Liver (tissue), 9 donors: ENCODE data around the gene SNCAIP. TPM values are rescaled to one million over a fixed set of nuclear protein-coding genes. Genes with fewer than 3 reads are reported as not detected.

Source experiments
- DNase-seq: peaks from one replicate; pipeline ENCODE4 v3.0.0-alpha.2; 2017; ENCODE audit warnings: low spot score
- H3K27ac ChIP-seq, 2 donors: one replicate each; pipeline ENCODE4 v1.7.0; 2013; ENCODE audit warnings: inconsistent platforms in 2 of 2, low read length in 2 of 2, control low read depth in 1 of 2, low read depth in 1 of 2, mild to moderate bottlenecking in 1 of 2
- H3K27me3 ChIP-seq, 4 donors: one replicate each; pipeline versions ENCODE4 v1.6.1 to v1.7.0; 2013; ENCODE audit warnings: low read length in 3 of 4, inconsistent platforms in 1 of 4, mild to moderate bottlenecking in 1 of 4, moderate library complexity in 1 of 4; ENCODE audit not compliant: control insufficient read depth in 4 of 4, insufficient read depth in 4 of 4
- H3K36me3 ChIP-seq, 4 donors: one replicate each; pipeline versions ENCODE4 v1.6.1 to v1.7.0; 2013; ENCODE audit warnings: low read length in 3 of 4, mild to moderate bottlenecking in 3 of 4, low read depth in 1 of 4, moderate library complexity in 1 of 4; ENCODE audit not compliant: control insufficient read depth in 4 of 4, insufficient read depth in 3 of 4
- H3K4me1 ChIP-seq, 4 donors: one replicate each; pipeline versions ENCODE4 v1.6.1 to v1.7.0; 2013; ENCODE audit warnings: low read length in 3 of 4, mild to moderate bottlenecking in 3 of 4, moderate library complexity in 1 of 4; ENCODE audit not compliant: control insufficient read depth in 4 of 4, insufficient read depth in 4 of 4
- H3K4me3 ChIP-seq, 3 donors: one replicate each; pipeline versions ENCODE4 v1.6.1 to v1.7.0; 2013; ENCODE audit warnings: low read length in 3 of 3, control low read depth in 1 of 3, low read depth in 1 of 3, mild to moderate bottlenecking in 1 of 3
- H3K9ac ChIP-seq, 2 donors: one replicate each; pipeline ENCODE4 v1.7.0; 2013; ENCODE audit warnings: low read length in 2 of 2, mild to moderate bottlenecking in 2 of 2, moderate library complexity in 2 of 2, control low read depth in 1 of 2, low read depth in 1 of 2
- H3K9me3 ChIP-seq, 4 donors: one replicate each; pipeline versions ENCODE4 v1.6.1 to v1.7.0; 2013; ENCODE audit warnings: low read length in 3 of 4; ENCODE audit not compliant: control insufficient read depth in 4 of 4
- EGR1 ChIP-seq, 2 donors: IDR thresholded peaks; 2 replicates each; pipeline ENCODE4 v1.6.1; 2016 to 2018; ENCODE audit warnings: antibody characterized with exemption in 2 of 2, low read depth in 2 of 2
- FOXA1 ChIP-seq: IDR thresholded peaks from 2 replicates; pipeline ENCODE4 v1.6.1; 2016; ENCODE audit warnings: antibody characterized with exemption
- FOXA2 ChIP-seq: IDR thresholded peaks from 2 replicates; pipeline ENCODE4 v1.6.1; 2016; ENCODE audit warnings: antibody characterized with exemption
- GABPA ChIP-seq, 2 donors: IDR thresholded peaks in 1 of 2; conservative IDR thresholded peaks in 1 of 2; 2 replicates each; pipeline ENCODE4 v1.6.1; 2016; ENCODE audit warnings: antibody characterized with exemption in 2 of 2, mild to moderate bottlenecking in 1 of 2, moderate library complexity in 1 of 2
- HNF4A ChIP-seq, 2 donors: conservative IDR thresholded peaks; 2 replicates each; pipeline ENCODE4 v1.6.1; 2016; ENCODE audit warnings: antibody characterized with exemption in 2 of 2, mild to moderate bottlenecking in 2 of 2
- HNF4G ChIP-seq: IDR thresholded peaks from 2 replicates; pipeline ENCODE4 v1.6.1; 2016; ENCODE audit warnings: antibody characterized with exemption
- JUND ChIP-seq, 2 donors: IDR thresholded peaks; 2 replicates each; pipeline ENCODE4 v1.6.1; 2016; ENCODE audit warnings: antibody characterized with exemption in 2 of 2
- RXRA ChIP-seq, 2 donors: IDR thresholded peaks; 2 replicates each; pipeline ENCODE4 v1.6.1; 2017 to 2018; ENCODE audit warnings: antibody characterized with exemption in 2 of 2, mild to moderate bottlenecking in 1 of 2
- SP1 ChIP-seq: IDR thresholded peaks from 2 replicates; pipeline ENCODE4 v1.6.1; 2018; ENCODE audit warnings: antibody characterized with exemption, mild to moderate bottlenecking
- TAF1 ChIP-seq: conservative IDR thresholded peaks from 2 replicates; pipeline ENCODE4 v1.6.1; 2016; ENCODE audit warnings: antibody characterized with exemption, mild to moderate bottlenecking
- YY1 ChIP-seq: IDR thresholded peaks from 2 replicates; pipeline ENCODE4 v1.6.1; 2016; ENCODE audit warnings: antibody characterized with exemption, mild to moderate bottlenecking
- ZBTB33 ChIP-seq: IDR thresholded peaks from 2 replicates; pipeline ENCODE4 v1.6.1; 2016; ENCODE audit warnings: antibody characterized with exemption
- WGBS: extraction: QIAGEN DNeasy Blood & Tissue Kit; methylation state at CpG from one replicate; pipeline ENCODE4 v1.1.7; 2013; 5-methylcytosine and 5-hydroxymethylcytosine counted together
- polyA plus RNA-seq, 2 donors: library from polyadenylated mRNA; stranded (reverse) in 1 of 2; unstranded in 1 of 2; fragments of 200-250 nt in 1 of 2; fragments of >200 nt in 1 of 2; fragmentation: Nextera tagmentation in 1 of 2; extraction: Ambion mirVana in 1 of 2; gene quantifications; one replicate each; pipeline versions ENCODE4 v1.2.1 to v1.2.3, GENCODE V29; 2013 to 2015
- total RNA-seq, 2 donors: library from RNA; depleted of rRNA; stranded (reverse); fragments of >200 nt; gene quantifications; one replicate each; pipeline ENCODE4 v1.2.3, GENCODE V29; 2014
- TF ChIP-seq, protein P1 (sequence below): IDR thresholded peaks from 2 replicates; pipeline ENCODE4 v1.6.1; 2016; ENCODE audit warnings: antibody characterized with exemption
- TF ChIP-seq, protein P2 (sequence below): fragments of 150-350 bp; IDR thresholded peaks from 2 replicates; pipeline ENCODE4 v1.5.1; 2017; ENCODE audit warnings: improper control_type of control experiment, low read depth, low read length; ENCODE audit not compliant: missing input control
- donor health status: healthy.
- donor health status: healthy.
- donor health status: healthy.
- donor health status: healthy.
- donor health status: healthy.

Gene SNCAIP
- total and polyA plus RNA-seq, 4 donors = 0.17 to 2.1 (median 0.74) TPM

DNA sequence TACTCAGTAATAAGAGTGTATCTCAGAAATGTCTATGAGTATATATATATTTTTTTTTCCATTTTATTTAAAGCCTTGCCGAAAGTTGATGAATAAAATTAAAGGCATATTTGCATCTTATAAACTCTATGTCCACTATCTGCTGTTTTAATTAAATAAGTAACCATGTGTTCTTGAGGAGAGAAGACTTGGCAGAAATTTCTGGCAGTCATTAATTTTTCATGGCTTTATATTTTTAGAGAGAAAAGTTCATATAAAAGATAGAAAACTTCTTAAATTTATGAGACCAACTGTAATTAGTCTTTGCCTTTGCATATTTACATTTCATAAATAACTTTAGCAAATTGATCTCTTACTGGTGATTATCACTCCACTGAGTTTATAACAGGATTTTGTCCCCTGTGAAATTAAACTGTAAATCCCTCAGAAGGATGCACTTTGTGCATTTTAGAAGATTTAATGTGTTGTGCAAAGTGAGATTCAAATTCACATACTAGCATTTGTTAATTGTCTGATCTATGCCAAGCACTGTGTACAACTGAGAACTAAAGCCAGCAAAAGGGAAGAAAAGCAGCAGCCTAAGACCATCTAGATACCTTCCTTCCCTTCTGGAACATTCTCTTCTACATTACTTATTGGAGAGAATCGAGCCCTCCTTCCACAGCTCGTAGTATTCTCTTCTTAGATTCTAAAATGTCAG lies 108.7 kb downstream of the SNCAIP start:
- H3K9ac ChIP-seq = no peak overlapping the region
- TF ChIP-seq, protein P1, sequence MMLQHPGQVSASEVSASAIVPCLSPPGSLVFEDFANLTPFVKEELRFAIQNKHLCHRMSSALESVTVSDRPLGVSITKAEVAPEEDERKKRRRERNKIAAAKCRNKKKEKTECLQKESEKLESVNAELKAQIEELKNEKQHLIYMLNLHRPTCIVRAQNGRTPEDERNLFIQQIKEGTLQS = no peak
- TF ChIP-seq SP1 (no peak), TAF1 (no peak), HNF4G (no peak), HNF4A (conservative IDR thresholded peaks at IDR 0.05) (no peak), EGR1 (IDR thresholded peaks at IDR 0.05; ENCODE audit: low read depth in 2 of 2) (no peak), RXRA (IDR thresholded peaks at IDR 0.05) (no peak), ZBTB33 (no peak)
- no peaks in the 10 kb centered on the region for H3K4me1 ChIP-seq
- H3K4me3 ChIP-seq = no peak overlapping the region
- DNase-seq = no peak
- 90% methylated on average over 3 of the region's 3 CpGs for WGBS
- H3K27ac ChIP-seq = no peak overlapping the region
- no peaks in the 10 kb centered on the region for H3K27me3 ChIP-seq
- H3K9me3 ChIP-seq = no peaks in the 10 kb centered on the region
- no peaks in the 10 kb centered on the region for H3K36me3 ChIP-seq

DNA sequence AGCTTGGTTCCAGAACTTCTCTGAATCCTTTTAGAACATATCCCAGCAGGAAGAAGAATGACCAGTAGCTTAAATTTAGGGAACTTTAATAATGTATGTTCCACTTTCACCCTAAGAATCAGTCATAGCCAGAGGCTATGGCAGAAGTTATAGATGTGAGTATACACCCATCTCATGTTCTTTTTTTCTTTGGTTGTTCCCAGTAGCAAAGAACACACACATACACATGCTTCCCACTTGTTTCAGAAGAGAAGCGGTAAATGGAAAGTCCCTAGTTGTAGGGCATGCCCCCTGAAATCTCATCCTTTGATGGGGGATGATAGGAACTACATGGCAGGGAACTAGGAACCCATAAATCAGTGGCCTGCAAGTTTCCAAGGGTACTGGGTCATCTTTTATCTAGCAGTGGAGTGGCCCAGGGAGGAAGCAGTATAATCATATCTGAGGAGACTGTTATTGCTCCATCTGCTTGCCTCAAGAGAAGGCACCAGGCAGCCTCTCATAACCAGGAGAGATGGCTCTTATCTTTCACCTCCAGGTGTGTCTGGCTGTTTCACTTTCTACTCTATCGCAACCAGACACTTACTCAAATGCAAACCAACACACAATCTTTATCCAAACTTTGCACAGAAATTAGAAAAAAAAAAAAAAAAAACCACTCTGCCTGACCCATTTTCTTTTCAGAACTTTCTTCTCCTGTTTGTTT lies 109.5 kb downstream of the SNCAIP start:
- Histone ChIP-seq H3K9ac (no peak overlapping the region), H3K27ac (no peak overlapping the region), H3K4me1 (no peaks in the 10 kb centered on the region), H3K9me3 (no peaks in the 10 kb centered on the region), H3K27me3 (no peaks in the 10 kb centered on the region), H3K36me3 (no peaks in the 10 kb centered on the region), H3K4me3 (no peak overlapping the region)
- TF ChIP-seq FOXA2 (no peak), YY1 (no peak), FOXA1 (no peak), GABPA (IDR thresholded peaks at IDR 0.05 in 1 of 2, conservative IDR thresholded peaks at IDR 0.05 in 1 of 2) (no peak), JUND (IDR thresholded peaks at IDR 0.05) (no peak), SP1 (no peak), ZBTB33 (no peak)
- TF ChIP-seq, protein P1 = no peak
- TF ChIP-seq, protein P2, sequence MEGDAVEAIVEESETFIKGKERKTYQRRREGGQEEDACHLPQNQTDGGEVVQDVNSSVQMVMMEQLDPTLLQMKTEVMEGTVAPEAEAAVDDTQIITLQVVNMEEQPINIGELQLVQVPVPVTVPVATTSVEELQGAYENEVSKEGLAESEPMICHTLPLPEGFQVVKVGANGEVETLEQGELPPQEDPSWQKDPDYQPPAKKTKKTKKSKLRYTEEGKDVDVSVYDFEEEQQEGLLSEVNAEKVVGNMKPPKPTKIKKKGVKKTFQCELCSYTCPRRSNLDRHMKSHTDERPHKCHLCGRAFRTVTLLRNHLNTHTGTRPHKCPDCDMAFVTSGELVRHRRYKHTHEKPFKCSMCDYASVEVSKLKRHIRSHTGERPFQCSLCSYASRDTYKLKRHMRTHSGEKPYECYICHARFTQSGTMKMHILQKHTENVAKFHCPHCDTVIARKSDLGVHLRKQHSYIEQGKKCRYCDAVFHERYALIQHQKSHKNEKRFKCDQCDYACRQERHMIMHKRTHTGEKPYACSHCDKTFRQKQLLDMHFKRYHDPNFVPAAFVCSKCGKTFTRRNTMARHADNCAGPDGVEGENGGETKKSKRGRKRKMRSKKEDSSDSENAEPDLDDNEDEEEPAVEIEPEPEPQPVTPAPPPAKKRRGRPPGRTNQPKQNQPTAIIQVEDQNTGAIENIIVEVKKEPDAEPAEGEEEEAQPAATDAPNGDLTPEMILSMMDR = no peak
- DNase-seq = no peak
- 88% methylated on average over 2 of the region's 2 CpGs for WGBS
